GM23338 (cell line): ENCODE data around the gene EPAS1.

Experiments
- CTCF ChIP-seq, 2 experiments: fragments of 200-600 bp in 1 of 2; sonication (generic) in 1 of 2; conservative IDR thresholded peaks; 2 replicates each; pipeline versions ENCODE4 v1.5.1 to v1.6.1; 2016 to 2017; ENCODE audit warnings: antibody characterized with exemption in 2 of 2, low read depth in 2 of 2, mild to moderate bottlenecking in 2 of 2, moderate library complexity in 1 of 2
- EZH2 ChIP-seq: fragments of 200-600 bp; sonication (generic); IDR thresholded peaks from one replicate; pipeline ENCODE4 v1.8.0; 2017; ENCODE audit warnings: antibody characterized with exemption, mild to moderate bottlenecking, low read depth; ENCODE audit not compliant: unreplicated experiment

- TF ChIP-seq CTCF (conservative IDR thresholded peaks at IDR 0.05; ENCODE audit: low read depth in 2 of 2): no peak
- peak; percentile 58 for TF ChIP-seq EZH2
These were observed at the start of gene EPAS1 for GRCh38 chr2:46296840-46297545.
